Mononuclear cell (primary cell): ENCODE measurements around the gene LRBA. TPM values are rescaled to one million over a fixed set of nuclear protein-coding genes. Genes with fewer than 3 reads are reported as not detected.
"Not testable (repeated sequence)": the region's sequence is repeated elsewhere in the genome, so short reads cannot be mapped to it uniquely, and the experiment has no call there.

Experiments
- H3K27me3 ChIP-seq: 2 replicates; pipeline ENCODE4 v1.6.0; 2011; ENCODE audit warnings: low read length, control low read depth; ENCODE audit not compliant: insufficient read depth
- H3K4me1 ChIP-seq: 2 replicates; pipeline ENCODE4 v1.5.1; 2011; ENCODE audit warnings: mild to moderate bottlenecking, low read length, control low read depth; ENCODE audit not compliant: insufficient read depth
- H3K4me3 ChIP-seq: 2 replicates; pipeline ENCODE4 v1.5.1; 2011; ENCODE audit warnings: mild to moderate bottlenecking, low read length, moderate library complexity
- H3K9me3 ChIP-seq: 2 replicates; pipeline ENCODE4 v1.5.1; 2011; ENCODE audit warnings: low read depth, mild to moderate bottlenecking, control low read depth, low read length
- total RNA-seq: library from RNA; depleted of rRNA; stranded (reverse); fragments of >200 nt; gene quantifications from one replicate; pipeline ENCODE4 v1.2.3, GENCODE V29; 2012

Gene LRBA
- total RNA-seq, 1 donor = 96.0 TPM

DNA sequence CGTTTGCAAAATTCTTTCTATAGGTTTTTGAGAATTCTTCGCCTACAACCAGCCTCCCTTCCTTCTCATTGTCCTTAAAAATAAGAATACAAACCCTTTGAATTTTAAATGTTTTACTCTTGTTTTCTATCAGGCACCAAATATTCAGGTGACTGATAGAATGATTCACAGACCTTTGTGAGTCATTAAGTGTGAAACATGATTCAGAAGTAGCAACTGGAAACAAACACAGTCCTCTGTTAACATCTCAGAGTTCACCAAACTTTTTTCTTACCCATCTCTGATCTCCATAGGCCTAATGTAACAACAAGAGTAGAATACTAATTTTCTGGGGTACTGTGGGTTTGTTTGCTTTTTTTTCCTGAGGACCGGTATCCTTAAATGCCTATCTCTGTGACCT, 496.5 kb downstream of the LRBA start:
- H3K4me1 ChIP-seq = no peaks in the 10 kb centered on the region
- no peak overlapping the region for H3K4me3 ChIP-seq
- H3K27me3 ChIP-seq = no peaks in the 10 kb centered on the region
- H3K9me3 ChIP-seq = no peaks in the 10 kb centered on the region

DNA sequence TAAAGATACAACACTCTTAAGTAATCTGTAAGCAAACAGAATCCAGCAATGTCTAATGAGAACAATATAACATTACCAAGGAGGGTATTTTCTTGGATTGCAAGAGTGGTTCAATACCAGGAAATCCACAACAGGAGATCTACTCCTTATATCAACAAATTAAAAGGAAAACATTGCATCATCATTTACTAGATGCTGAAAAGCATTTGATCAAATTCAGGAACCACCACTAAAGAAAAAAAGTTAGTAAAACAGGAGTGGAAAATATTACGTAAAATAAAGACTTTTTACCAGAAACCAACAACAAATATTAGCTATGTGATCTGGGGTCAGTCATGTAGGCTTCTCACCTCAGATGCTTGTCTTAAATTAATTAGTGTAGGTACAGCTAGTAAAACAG, 499.9 kb downstream of the LRBA start:
- Histone ChIP-seq H3K4me3 (no peak overlapping the region), H3K9me3 (no peaks in the 10 kb centered on the region), H3K4me1 (no peaks in the 10 kb centered on the region)

DNA sequence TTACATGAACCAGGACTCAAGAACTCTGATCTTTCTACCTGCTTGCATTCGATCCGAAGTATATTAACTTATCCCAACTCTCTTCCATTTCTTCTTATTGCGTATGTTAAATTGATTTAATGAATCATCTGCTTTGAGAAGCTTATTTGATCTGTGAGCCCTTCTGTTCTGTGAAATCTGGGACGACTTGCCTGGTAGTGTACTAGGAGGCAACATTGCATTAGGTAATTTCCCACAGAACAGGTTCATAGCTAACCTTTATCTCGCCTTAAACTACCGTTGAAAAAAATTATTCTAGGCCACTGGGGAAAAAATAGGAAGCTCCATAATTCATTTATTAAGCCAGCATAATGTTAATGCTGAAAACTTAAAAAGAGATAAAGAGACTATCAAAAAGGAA, 500.4 kb downstream of the LRBA start:
- no peaks in the 10 kb centered on the region for H3K9me3 ChIP-seq
- no peak overlapping the region for H3K4me3 ChIP-seq
- no peaks in the 10 kb centered on the region for H3K4me1 ChIP-seq
- no peaks in the 10 kb centered on the region for H3K27me3 ChIP-seq

More for the DNA sequence above, 499.9 kb downstream of the LRBA start:
- no peaks in the 10 kb centered on the region for H3K27me3 ChIP-seq

DNA sequence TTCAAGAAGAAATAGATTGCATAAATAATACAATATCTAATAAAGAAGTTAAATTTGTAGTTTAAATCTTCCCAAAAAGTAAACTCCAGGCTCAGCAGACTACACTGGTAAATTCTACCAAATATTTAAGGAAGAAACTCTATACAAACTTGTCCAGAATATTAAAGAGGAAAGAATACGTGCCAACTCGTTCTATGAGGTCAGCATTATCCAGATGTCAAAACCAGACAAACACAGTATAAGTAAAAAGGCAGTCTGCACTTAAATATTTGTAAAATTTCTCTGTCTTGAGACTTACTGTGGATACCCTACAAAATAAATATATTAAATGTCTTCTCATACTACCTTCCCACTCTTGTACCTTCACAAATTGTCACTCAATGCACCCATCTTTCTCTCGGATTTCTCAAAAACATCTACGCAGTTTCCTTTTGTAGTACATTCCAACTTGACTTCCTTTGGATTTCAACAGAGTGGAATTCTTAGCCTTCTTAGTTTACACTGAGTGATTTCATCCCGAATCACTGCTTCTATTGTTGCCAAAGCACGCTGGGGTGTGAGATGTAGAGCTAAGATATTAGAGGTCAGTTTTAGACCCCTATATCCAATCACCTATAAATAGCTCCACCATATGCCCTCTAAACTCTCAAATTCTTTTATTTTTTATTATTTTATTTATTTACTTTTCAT, 504.8 kb downstream of the LRBA start:
- Histone ChIP-seq H3K9me3 (no peaks in the 10 kb centered on the region), H3K4me3 (no peak overlapping the region), H3K4me1 (no peaks in the 10 kb centered on the region), H3K27me3 (no peaks in the 10 kb centered on the region)

DNA sequence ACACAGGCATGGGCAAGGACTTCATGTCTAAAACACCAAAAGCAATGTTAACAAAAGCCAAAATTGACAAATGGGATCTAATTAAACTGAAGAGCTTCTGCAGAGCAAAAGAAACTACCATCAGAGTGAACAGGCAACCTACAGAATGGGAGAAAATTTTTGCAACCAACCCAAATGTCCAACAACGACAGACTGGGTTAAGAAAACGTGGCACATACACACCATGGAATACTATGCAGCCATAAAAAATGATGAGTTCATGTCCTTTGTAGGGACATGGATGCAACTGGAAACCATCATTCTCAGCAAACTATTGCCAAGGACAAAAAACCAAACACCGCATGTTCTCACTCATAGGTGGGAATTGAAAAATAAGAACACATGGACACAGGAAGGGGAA, 507.4 kb downstream of the LRBA start:
- H3K4me1 ChIP-seq, H3K9me3 ChIP-seq, H3K4me3 ChIP-seq, H3K27me3 ChIP-seq: not testable (repeated sequence)

DNA sequence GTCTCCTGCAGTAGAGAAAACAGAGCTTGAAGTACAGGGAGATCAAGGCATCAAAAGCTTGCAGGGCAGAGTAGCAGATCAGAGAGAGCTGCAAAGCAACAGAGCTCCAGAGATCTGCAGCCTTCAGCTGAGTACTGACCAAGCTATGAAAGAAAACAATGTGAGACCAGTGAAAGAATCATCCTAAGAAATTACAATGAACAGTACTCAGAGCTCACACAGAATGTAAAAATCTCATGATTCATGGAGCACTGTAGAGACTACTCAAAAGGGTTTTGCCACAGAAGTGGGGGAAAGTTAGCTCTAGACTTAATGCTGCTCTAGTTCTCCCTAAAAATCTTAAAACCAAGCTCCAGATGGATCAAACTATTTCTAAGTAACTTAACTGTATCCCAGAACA, 513.1 kb downstream of the LRBA start:
- no peaks in the 10 kb centered on the region for H3K4me1 ChIP-seq
- H3K27me3 ChIP-seq = no peaks in the 10 kb centered on the region
- no peaks in the 10 kb centered on the region for H3K9me3 ChIP-seq

DNA sequence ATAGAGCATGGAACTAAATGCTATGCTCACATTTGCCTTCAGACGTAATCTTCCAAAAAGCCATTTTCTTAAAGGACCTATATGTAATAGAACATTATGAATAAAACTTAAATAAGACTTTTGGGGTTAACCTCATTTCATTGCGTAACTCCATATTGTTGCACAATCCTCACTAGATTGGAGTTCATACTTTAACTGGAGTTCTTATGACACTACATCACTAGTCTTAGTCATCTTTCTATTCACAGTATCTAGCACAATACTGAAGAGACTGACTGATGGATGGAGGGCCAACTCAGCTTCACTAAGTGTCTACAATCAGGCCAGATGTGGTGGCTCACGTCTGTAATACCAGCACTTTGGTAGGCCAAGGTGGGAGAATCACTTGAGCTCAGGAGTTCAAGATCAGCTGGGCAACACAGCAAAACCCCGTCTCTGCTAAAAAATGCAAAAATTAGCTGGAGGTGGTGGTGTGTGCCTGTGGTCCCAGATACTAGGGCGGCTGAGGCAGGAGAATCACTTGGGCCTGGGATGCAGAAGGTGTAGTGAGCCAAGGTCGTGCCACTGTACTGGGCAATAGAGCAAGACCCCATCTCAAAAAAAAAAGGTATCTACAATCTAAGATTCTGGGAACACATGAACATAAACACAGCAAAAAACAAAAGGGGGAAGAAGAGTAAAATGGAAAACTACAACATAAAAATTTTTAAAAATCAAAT, 513.9 kb downstream of the LRBA start:
- Histone ChIP-seq H3K4me3 (no peak overlapping the region), H3K4me1 (no peaks in the 10 kb centered on the region), H3K9me3 (no peaks in the 10 kb centered on the region), H3K27me3 (no peaks in the 10 kb centered on the region)

More for the DNA sequence above, 513.1 kb downstream of the LRBA start:
- H3K4me3 ChIP-seq = no peak overlapping the region

DNA sequence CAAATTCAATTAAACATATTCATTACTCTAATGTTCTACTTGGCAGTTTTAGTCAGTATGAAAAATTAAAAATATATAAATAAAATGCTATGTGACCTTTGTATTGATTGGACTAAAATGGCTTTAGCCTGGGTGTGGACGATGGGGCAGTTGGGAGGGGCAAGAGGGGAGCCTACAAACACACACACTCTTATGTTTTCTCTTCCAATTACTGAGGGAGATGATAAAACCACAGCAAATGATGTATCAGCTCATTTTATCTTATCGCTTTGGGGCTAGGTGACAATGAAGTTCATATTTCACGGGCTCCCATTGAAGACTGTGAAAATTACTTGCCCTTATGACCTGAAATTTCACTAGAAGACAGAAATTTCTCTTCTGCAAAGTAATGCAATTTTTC, 517.5 kb downstream of the LRBA start:
- Histone ChIP-seq H3K9me3 (no peaks in the 10 kb centered on the region), H3K27me3 (no peaks in the 10 kb centered on the region), H3K4me3 (no peak overlapping the region), H3K4me1 (no peaks in the 10 kb centered on the region)

DNA sequence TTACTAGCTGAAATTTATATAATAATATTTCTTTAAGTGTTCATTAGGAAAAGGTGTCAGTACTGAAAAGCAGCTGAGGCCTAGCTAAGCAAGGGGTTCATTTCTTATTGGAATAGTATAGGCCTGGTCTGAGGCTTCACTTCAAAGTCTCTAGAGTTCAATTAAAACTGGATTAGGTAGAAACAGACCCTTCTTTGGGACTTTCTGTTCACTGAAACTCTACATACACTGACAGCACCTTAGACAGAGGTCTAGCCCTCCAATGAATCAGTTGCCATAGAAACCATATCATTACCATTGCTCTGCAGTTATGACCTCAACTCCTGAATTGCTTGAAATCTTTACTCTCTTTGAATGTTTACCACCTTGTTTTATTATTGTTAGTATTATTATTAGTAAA, 519.5 kb downstream of the LRBA start:
- Histone ChIP-seq H3K27me3 (no peaks in the 10 kb centered on the region), H3K9me3 (no peaks in the 10 kb centered on the region), H3K4me3 (no peak overlapping the region), H3K4me1 (no peaks in the 10 kb centered on the region)

DNA sequence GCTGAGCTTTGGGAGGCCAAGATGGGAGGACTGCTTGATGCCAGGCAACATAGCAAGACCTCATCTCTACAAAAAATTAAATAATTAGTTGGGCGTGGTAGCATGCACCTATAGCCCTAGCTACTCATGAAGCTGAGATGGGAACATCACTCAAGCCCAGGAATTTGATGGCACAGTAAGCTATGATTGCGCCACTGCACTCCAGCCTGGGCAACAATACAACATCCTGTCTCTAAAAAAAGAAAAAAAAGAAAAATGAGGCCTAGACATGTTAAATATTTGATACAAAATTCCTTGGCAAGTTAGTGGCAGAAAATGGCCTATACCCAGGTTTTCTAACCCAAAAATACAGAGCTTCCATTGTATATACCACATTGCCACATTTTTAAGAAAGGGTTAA, 521.2 kb downstream of the LRBA start:
- Histone ChIP-seq H3K4me3 (no peak overlapping the region), H3K9me3 (no peaks in the 10 kb centered on the region), H3K4me1 (no peaks in the 10 kb centered on the region), H3K27me3 (no peaks in the 10 kb centered on the region)

DNA sequence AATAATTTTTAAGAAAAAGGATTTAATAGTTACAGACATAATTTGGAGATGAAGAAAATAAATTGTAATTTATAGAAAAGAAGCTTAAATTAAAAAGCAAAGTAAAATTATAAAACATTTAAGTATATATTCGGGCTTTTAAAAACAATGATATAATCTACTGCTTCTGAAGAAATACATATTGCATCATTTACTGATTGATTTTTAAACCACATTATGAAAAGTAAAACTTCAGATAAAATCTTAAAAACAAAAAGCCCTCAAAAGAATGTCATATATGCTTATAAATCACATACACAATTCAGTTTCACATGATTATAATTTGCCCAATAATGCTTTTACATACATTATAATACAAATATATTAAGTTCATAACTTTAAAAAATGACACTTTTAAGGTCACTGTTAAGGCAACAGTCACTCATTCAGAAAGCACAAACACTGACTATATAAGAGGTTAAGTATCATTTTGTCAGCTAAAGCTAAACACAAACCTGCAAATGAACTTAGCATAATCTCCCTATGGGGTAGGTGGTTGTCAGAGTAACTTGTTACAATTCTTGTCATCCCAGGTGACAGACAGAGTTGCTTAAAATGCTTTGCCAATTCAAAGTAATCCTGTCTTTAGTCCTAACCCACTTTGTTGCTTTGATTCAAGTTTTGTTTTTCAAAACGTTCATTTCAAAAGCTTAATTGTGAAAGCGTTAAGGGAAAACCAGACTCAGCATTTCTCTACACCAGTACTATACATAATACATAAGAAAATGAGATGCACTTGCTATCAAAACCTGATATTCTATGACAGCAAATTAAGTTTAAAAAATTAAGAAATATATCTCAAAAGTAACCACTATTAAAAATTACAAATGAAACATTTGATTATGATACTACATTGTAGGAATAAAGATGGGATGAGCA, 523.7 kb downstream of the LRBA start:
- Histone ChIP-seq H3K9me3 (no peaks in the 10 kb centered on the region), H3K4me3 (no peak overlapping the region), H3K4me1 (no peaks in the 10 kb centered on the region), H3K27me3 (no peaks in the 10 kb centered on the region)

DNA sequence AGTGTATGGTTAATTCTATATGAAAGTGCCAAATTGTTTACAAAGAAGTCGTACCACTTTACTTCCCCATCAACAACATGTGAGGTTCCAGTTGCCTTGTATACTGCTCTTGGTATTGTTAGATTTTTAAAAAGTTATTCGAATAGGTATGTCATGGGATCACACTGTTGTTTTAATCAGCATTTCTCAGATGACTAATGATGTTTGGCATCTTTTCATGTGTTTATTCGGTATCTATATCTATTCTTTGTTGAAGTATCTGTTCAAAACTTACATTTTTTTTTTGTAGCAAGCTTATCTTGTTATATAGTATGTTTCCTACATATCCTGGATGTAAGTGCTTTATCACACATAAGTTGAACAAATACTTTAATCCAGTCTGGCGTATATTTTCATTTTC, 532.5 kb downstream of the LRBA start:
- no peaks in the 10 kb centered on the region for H3K27me3 ChIP-seq
- H3K4me1 ChIP-seq = no peaks in the 10 kb centered on the region
- H3K4me3 ChIP-seq = no peak overlapping the region
- H3K9me3 ChIP-seq = no peaks in the 10 kb centered on the region

DNA sequence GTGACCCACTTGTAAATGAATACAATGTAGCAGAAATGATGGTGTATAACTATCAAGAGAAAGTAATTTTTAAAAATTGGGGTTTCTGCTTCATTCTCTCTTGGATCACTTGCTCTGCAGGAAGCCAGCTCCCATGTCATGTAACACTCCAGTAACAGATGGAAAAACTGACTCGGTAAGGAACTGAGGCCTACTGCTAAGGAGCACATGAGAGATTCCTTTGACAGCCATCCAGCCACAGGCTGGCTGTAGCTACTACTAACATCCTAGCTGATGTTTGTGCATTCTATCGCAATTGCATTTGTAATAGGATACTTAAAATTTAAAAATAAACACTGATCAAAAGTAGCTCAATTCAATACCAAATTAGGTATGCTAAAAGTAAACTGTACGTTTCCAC, 535.4 kb downstream of the LRBA start:
- no peaks in the 10 kb centered on the region for H3K27me3 ChIP-seq
- H3K4me3 ChIP-seq = no peak overlapping the region
- no peaks in the 10 kb centered on the region for H3K9me3 ChIP-seq
- H3K4me1 ChIP-seq = no peaks in the 10 kb centered on the region

DNA sequence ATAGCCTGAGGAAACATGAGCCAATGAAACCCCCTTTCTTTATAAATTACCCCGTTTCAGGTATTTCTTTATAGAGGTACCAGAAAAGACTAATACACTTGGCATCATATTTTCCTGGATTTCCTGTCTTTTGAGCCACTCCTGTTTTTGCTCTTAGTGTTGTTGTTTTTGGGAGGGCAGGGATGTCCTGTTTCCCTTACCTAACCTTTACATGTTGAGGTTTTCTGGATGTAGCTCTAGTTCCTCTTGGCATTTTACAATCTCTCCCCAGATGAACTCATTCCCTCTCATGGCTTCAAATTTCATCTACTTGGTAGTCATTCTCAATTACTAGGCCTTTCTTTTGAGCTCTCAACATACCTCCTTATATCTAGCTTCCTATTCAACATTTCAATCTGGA, 537.2 kb downstream of the LRBA start:
- Histone ChIP-seq H3K9me3 (no peaks in the 10 kb centered on the region), H3K4me3 (no peak overlapping the region), H3K4me1 (no peaks in the 10 kb centered on the region)

DNA sequence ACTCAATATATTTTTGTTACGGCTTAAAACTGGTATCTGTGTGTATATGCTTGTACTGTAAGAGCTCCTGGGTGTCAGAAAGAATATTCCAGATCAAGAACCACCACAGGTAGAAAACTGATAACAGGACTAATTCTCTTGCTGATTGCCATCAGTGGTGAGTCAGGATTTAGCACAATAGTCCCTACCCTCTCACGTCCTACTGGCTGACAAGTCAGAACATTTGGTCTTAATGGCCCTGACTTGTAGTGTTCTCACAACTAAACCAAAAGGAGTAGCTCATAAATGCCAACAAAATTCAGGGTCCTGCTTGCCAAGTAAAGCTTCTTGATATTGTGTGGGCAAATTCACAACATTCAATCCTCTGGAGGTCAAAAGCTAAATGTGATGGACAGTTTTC, 538.3 kb downstream of the LRBA start:
- Histone ChIP-seq H3K9me3 (no peaks in the 10 kb centered on the region), H3K4me1 (no peaks in the 10 kb centered on the region), H3K27me3 (no peaks in the 10 kb centered on the region), H3K4me3 (no peak overlapping the region)

More for the DNA sequence above, 537.2 kb downstream of the LRBA start:
- no peaks in the 10 kb centered on the region for H3K27me3 ChIP-seq
